ENCODE measurements around the gene USP21.

GRCh38 chr1:161190962-161191521 lies 31.7 kb downstream of the USP21 start:
- no peak for TF ChIP-seq CTCF (IDR thresholded peaks at IDR 0.05)
- no peak for TF ChIP-seq POLR2A (IDR thresholded peaks at IDR 0.05)
- no peak for TF ChIP-seq EP300 (IDR thresholded peaks at IDR 0.05)
